IPS-20b (cell line): ENCODE measurements around the gene POLD4.

Experiments used
- H3K27ac ChIP-seq: one replicate; pipeline ENCODE4 v1.5.1; 2013; ENCODE audit warnings: low read length
- H3K27me3 ChIP-seq: 2 replicates; pipeline ENCODE4 v1.6.1; 2013; ENCODE audit warnings: mild to moderate bottlenecking, low read length, inconsistent platforms; ENCODE audit not compliant: insufficient read depth
- H3K36me3 ChIP-seq: 2 replicates; pipeline ENCODE4 v1.6.1; 2013; ENCODE audit warnings: low read depth, mild to moderate bottlenecking, inconsistent platforms, low read length, moderate library complexity; ENCODE audit not compliant: insufficient read depth
- H3K4me1 ChIP-seq: 2 replicates; pipeline ENCODE4 v1.6.1; 2013; ENCODE audit warnings: mild to moderate bottlenecking, control low read depth, inconsistent platforms, low read length, moderate library complexity; ENCODE audit not compliant: insufficient read depth
- H3K4me3 ChIP-seq: 2 replicates; pipeline ENCODE4 v1.5.1; 2013; ENCODE audit warnings: mild to moderate bottlenecking, low read length, inconsistent platforms
- H3K9ac ChIP-seq: 2 replicates; pipeline ENCODE4 v1.6.1; 2013; ENCODE audit warnings: low read depth, mild to moderate bottlenecking, inconsistent platforms, low read length, moderate library complexity
- H3K9me3 ChIP-seq: 2 replicates; pipeline ENCODE4 v1.6.1; 2013; ENCODE audit warnings: mild to moderate bottlenecking, low read depth, low read length, inconsistent platforms; ENCODE audit not compliant: insufficient read depth

The POLD4 gene

DNA sequence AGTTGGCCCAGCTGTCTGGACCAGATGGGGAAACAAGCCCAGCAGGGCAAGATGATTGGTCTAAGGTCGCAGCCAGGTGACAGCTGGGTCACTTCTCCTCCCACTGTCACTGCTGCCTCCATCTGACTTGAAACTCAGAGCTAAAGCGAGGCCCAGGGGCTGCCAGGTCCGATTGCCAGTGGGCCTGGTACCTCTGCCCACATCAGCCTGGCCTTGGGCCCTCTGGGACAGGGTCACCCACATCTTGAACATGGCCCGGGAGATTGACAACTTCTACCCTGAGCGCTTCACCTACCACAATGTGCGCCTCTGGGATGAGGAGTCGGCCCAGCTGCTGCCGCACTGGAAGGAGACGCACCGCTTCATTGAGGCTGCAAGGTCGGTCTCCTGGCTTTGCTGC lies 44.2 kb downstream of the POLD4 start:
- Histone ChIP-seq H3K9ac (no peak overlapping the region), H3K27ac (no peak overlapping the region), H3K4me1 (peaks cover 3% of the 10 kb centered on the region), H3K4me3 (no peak overlapping the region), H3K9me3 (no peaks in the 10 kb centered on the region), H3K36me3 (no peaks in the 10 kb centered on the region), H3K27me3 (peaks cover 8% of the 10 kb centered on the region; the same call in 1 of the 2 replicates)

DNA sequence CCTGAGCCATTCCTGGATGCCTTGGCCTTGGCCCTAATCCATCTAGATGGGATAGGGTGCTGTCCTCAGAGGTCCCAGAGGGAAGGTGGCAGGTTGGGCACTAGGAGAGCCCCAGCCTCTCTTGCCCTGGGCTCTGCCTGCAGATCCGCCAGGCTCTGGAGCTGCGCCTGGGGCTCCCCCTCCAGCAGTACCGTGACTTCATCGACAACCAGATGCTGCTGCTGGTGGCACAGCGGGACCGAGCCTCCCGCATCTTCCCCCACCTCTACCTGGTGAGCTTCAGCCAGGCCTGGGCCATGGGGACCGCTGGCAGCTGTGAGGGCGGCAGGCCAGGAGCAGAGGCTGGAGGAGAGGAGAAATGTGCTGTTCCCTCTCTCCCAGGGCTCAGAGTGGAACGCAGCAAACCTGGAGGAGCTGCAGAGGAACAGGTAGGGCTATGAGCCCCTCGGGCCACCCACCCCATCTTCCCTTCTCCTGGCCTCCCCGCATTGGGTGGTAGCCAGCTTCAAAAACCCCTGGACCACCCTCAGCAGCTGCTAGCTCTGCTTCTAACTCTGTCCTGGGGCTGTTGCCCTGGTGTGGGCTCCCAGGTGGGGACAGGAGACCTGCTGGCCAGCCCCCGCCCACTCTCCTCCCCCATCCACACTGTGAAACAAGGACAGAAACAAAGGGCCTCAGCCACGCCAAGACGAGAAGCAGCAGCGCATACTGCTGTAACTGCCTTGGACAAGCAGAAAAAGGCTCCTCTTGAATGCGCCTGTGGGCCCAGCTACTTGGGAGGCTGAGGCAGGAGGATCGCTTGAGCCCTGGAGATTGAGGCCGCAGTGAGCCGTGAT lies 45.1 kb downstream of the POLD4 start:
- no peak overlapping the region for H3K4me3 ChIP-seq
- no peaks in the 10 kb centered on the region for H3K36me3 ChIP-seq
- peaks cover 4% of the 10 kb centered on the region for H3K4me1 ChIP-seq
- H3K27me3 ChIP-seq: peaks cover 13% of the 10 kb centered on the region; the same call in 1 of the 2 replicates
- H3K9ac ChIP-seq: no peak overlapping the region
- H3K9me3 ChIP-seq: no peaks in the 10 kb centered on the region
- H3K27ac ChIP-seq: no peak overlapping the region

DNA sequence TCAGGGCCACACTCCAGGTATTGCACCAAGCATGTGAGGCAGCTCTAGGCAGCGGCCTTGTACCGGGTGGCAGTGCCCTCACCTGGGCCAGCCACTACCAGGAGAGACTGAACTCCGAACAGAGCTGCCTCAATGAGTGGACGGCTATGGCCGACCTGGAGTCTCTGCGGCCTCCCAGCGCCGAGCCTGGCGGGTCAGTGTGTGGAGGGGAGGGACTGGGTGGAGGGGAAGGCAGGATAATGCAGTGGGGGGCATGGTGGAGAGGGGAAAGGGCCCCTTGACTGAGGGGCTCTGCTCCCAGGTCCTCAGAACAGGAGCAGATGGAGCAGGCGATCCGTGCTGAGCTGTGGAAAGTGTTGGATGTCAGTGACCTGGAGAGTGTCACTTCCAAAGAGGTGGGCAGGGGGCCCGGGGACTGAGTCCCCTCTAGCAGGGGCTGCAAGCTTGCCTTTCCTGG lies 45.8 kb downstream of the POLD4 start:
- no peak overlapping the region for H3K4me3 ChIP-seq
- H3K9ac ChIP-seq: no peak overlapping the region
- peaks cover 4% of the 10 kb centered on the region for H3K4me1 ChIP-seq
- no peaks in the 10 kb centered on the region for H3K9me3 ChIP-seq
- H3K27ac ChIP-seq: no peak overlapping the region
- H3K36me3 ChIP-seq: no peaks in the 10 kb centered on the region
- H3K27me3 ChIP-seq: peaks cover 13% of the 10 kb centered on the region; the same call in 1 of the 2 replicates

DNA sequence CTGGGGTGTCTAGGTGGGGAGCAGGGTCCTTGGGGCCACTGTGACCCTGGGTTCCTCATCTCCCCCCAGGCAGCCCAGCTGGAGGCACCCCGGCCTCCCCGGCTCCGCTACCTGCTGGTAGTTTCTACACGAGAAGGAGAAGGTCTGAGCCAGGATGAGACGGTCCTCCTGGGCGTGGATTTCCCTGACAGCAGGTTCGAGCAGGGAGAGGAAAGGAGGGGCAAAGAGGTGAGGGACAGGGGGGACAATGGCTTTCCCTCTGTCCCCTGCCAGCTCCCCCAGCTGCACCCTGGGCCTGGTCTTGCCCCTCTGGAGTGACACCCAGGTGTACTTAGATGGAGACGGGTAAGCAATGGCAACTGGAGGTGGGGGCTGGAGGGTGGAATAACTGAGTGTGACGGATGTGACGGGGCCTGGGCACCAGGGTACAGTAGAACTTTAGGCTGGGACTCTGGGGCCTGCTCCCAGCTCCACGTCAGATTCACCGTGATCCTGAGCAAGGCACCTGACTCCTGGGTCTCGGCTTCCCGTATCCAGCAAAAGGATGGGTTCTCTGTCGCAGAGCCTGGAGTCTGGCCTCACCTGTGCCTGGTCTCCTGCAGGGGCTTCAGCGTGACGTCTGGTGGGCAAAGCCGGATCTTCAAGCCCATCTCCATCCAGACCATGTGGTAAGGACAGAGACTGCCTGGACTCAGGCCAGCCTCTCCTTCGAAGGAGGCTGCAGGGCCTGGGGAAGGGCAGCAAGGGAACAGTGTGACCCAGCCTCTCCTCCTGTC lies 46.4 kb downstream of the POLD4 start:
- Histone ChIP-seq H3K4me3 (no peak overlapping the region), H3K36me3 (no peaks in the 10 kb centered on the region), H3K9me3 (no peaks in the 10 kb centered on the region), H3K9ac (no peak overlapping the region), H3K27ac (no peak overlapping the region), H3K27me3 (peaks cover 13% of the 10 kb centered on the region; the same call in 1 of the 2 replicates), H3K4me1 (peaks cover 4% of the 10 kb centered on the region)

DNA sequence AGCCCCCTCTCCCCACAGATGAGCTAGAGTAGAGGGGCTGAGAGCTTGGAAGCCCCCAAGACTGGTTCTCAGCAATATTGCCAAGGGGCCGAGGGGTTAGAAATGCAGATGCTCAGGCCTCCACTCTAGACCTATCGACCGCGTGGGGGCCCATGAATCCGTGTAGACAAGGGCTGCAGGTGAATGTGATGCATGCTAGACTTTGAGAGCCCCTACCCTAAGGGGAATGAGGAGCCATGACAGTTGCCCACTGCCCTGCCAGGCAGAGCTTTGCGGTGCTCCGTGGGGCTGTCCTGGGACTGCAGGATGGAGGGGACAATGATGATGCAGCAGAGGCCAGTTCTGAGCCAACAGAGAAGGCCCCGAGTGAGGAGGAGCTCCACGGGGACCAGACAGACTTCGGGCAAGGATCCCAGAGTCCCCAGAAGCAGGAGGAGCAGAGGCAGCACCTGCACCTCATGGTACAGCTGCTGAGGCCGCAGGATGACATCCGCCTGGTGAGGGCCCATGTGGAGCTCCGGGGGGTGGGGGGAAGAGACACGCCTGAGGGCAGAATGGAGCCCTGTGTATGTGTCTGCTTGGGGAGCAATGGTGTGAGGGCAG lies 48.7 kb downstream of the POLD4 start:
- Histone ChIP-seq H3K27me3 (peaks cover 13% of the 10 kb centered on the region; the same call in 1 of the 2 replicates), H3K9me3 (no peaks in the 10 kb centered on the region), H3K36me3 (0 out of 2 replicates have a peak, but pooled peaks cover 5% of the 10 kb centered on the region), H3K4me1 (peaks cover 9% of the 10 kb centered on the region), H3K27ac (no peak overlapping the region), H3K9ac (peak overlapping the region; percentile 56), H3K4me3 (peak overlapping the region; percentile 72)

DNA sequence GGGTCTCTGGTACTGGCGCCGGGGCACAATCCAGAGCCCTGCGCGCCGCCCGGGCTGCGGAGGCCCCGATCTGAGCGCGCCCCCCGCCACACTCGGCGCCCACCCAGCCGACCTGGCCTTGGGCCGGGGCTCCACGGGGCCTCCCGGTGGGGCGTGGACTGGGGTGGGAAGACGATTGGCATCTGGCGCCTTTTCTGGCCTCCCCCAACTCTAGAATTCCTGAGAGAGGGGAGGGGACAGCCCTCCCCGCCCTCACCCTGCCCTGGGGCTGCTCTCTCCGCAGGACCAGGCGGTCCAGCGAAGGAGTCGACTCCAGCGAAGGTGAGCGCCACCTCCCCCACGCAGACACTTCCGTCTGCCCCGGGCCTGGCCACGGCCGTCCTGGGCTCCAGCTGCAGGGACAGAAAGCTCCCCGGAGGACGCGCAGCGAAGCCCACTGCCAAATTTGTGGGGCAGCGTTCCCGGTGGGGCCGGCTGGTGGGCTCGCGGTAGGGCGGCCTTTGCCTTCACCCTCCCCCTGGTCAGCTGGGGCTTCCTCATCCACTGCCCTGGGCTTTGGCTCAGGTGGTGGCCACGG lies 49.4 kb downstream of the POLD4 start:
- H3K9ac ChIP-seq: peak overlapping the region; percentile 56
- peaks cover 9% of the 10 kb centered on the region for H3K4me1 ChIP-seq
- peaks cover 13% of the 10 kb centered on the region; the same call in 1 of the 2 replicates for H3K27me3 ChIP-seq
- no peak overlapping the region for H3K27ac ChIP-seq
- H3K9me3 ChIP-seq: no peaks in the 10 kb centered on the region
- 0 out of 2 replicates have a peak, but pooled peaks cover 5% of the 10 kb centered on the region for H3K36me3 ChIP-seq
- H3K4me3 ChIP-seq: peak overlapping the region; percentile 72

DNA sequence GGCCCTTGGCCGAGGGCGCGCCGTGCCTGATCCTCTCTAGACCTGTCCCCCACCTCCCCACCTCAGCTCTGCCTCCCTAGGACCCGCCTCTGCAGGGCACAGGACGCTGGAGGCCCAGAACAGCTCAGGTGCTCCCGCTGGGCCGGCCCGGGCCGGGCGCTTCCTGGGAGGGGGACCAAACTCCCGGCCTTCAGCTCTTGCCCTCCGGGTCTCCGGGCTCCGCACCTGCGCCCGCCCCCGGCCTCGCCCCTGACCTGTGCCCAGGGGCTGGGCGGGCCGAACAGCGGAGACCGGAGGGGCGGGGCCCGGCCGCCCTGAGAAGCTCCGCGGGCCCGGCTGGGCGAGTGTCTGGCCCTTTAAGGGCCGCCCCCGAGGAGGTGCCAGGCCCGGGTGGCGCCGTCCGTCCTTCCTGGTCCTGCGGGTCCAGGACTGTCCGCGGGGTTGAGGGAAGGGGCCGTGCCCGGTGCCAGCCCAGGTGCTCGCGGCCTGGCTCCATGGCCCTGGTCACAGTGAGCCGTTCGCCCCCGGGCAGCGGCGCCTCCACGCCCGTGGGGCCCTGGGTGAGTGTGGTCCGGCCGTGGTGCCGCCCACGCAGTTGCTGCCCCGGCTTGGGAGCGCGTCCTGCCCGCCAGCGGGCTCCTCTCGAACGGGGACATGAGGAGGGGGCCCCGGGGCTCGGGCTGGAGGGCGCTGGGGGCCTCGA lies 50.1 kb downstream of the POLD4 start, which contains the start of gene SSH3:
Gene SSH3, plus strand, starts transcription at position 399 of the 703 bp plus-strand sequence. Its CDS starts 96 bp downstream, at position 495.
- Histone ChIP-seq H3K4me1 (peaks cover 9% of the 10 kb centered on the region), H3K27ac (no peak within 1 kb of the TSS), H3K9me3 (no peaks in the 10 kb centered on the region), H3K9ac (peak within 1 kb of the TSS; percentile 60), H3K4me3 (peak within 1 kb of the TSS; percentile 72), H3K27me3 (peaks cover 13% of the 10 kb centered on the region; the same call in 1 of the 2 replicates), H3K36me3 (0 out of 2 replicates have a peak, but pooled peaks cover 5% of the 10 kb centered on the region)

DNA sequence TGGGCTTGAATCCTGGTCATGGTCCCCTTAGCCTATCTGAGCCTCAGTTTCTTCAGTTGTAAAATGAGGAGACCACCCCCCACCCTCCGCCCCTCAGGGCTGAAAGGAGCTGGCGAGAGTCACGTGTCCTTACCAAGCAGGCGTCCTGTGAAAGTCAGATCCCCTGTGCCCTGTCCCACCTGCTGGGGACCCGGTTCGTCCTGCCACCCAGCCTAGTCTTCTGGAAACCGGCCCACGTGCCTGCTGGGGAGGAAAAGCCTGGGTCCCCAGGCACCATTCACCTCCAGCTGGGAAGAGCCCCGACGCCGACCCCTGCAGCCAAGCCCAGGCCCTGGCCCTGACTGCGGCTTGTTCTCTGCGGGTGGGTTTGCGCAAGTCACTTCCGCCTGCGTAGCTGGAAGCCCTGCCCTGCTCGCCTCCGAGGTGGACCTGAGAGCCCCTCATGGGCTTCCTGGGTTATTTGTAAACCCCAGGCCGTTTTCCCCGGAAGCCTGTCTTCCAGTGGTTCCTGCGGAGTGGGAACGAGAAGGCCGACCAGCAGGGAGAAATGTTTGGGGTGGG lies 50.7 kb downstream of the POLD4 start:
- Histone ChIP-seq H3K27me3 (peaks cover 13% of the 10 kb centered on the region; the same call in 1 of the 2 replicates), H3K9me3 (no peaks in the 10 kb centered on the region), H3K4me3 (peak overlapping the region; percentile 72), H3K36me3 (0 out of 2 replicates have a peak, but pooled peaks cover 5% of the 10 kb centered on the region), H3K27ac (no peak overlapping the region), H3K9ac (peak overlapping the region; percentile 60), H3K4me1 (peaks cover 9% of the 10 kb centered on the region)

DNA sequence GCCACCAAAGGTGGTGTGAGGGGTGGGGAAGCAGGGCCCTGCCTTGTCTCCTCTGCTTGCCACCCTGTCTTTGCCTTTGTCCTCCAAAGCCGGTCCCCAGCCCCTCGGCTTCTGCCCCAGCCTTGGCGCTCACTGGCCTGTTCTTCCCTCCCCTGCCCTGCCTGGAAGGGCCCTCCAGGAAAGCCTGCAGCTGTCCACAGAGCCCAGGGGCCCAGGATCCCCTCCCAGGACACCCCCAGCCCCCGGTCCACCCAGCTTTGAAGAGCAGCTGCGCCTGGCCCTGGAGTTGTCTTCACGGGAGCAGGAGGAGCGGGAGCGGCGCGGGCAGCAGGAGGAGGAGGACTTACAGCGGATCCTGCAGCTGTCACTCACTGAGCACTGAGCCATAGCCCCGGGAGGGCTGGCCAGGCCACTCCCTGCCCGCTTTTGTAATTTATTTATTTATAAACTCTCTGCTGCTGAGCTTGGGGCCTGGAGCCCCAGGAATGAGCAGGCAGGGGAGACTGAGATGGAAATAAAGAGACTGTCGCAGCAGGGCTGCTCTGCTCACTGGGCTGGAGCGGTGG lies 51.3 kb downstream of the POLD4 start:
- Histone ChIP-seq H3K36me3 (0 out of 2 replicates have a peak, but pooled peaks cover 5% of the 10 kb centered on the region), H3K27me3 (peaks cover 13% of the 10 kb centered on the region; the same call in 1 of the 2 replicates), H3K27ac (no peak overlapping the region)

DNA sequence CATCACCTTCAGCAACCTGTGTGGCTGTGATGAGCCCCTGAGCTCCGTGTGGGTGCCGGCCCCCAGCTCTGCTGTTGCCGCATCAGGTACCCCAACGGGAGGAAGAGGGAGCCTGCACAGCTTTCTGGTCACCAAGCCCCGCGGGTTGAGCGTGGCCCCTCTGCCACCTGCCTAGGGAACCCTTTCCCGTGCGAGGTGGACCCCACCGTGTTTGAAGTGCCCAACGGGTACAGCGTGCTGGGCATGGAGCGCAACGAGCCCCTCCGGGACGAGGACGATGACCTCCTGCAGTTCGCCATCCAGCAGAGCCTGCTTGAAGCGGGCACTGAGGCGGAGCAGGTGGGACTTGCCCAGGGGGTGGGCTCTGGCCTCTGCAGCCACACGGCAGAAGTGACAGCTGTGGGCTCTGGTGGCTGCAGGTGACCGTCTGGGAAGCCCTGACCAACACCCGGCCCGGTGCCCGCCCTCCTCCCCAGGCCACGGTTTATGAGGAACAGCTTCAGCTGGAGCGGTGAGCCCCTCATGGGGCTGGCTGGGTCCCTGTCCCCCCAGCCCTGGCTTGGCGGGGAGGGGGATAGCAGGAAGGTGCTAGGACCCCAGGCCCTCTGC lies 51.9 kb downstream of the POLD4 start:
- H3K9me3 ChIP-seq: 0 out of 2 replicates have a peak, but pooled peaks cover under 1% of the 10 kb centered on the region
- H3K27ac ChIP-seq: no peak overlapping the region
- H3K9ac ChIP-seq: peak overlapping the region; percentile 53; the same call in 1 of the 2 replicates
- H3K27me3 ChIP-seq: peaks cover 13% of the 10 kb centered on the region; the same call in 1 of the 2 replicates
- H3K4me1 ChIP-seq: peaks cover 9% of the 10 kb centered on the region
- peaks cover 9% of the 10 kb centered on the region for H3K36me3 ChIP-seq
- peak overlapping the region; percentile 72; the same call in 1 of the 2 replicates for H3K4me3 ChIP-seq

More for the DNA sequence above, 51.3 kb downstream of the POLD4 start:
- H3K9ac ChIP-seq: peak overlapping the region; percentile 60; the same call in 1 of the 2 replicates
- H3K4me3 ChIP-seq: peak overlapping the region; percentile 72
- no peaks in the 10 kb centered on the region for H3K9me3 ChIP-seq
- peaks cover 9% of the 10 kb centered on the region for H3K4me1 ChIP-seq
